ENCODE results near the gene USP7. TPM values are rescaled to one million over a fixed set of nuclear protein-coding genes. Genes with fewer than 3 reads are reported as not detected.

Gene USP7
- total RNA-seq, 2 experiments from 2014 or later: 157 to 160 TPM

Other genes starting within 250 kb of the USP7 start
- 10 to 100 TPM; 10.1 to 11.1 TPM for gene TMEM186, start 166.3 kb downstream of the USP7 start, total RNA-seq
- 10 to 100 TPM; 37.0 to 38.9 TPM for gene PMM2, start 166.1 kb downstream of the USP7 start, total RNA-seq
- 100 to 1,000 TPM; 172 to 189 TPM for gene CARHSP1, start 94.9 kb downstream of the USP7 start, total RNA-seq
- gene LITAFD, start 81.6 kb downstream of the USP7 start, total RNA-seq: not detected
- gene HAPSTR1, start 127.7 kb upstream of the USP7 start, total RNA-seq: 10 to 100 TPM; 55.0 to 55.6 TPM

Data from activated CD4-positive, alpha-beta T cell treated with anti-CD3 and anti-CD28 coated beads, Interleukin-2, amount 10 ng/mL, durations not matched to agents 7 days and 5 days (primary cell).